Measurements from ENCODE around the gene KRT24. TPM values are rescaled to one million over a fixed set of nuclear protein-coding genes. Genes with fewer than 3 reads are reported as not detected.

Gene KRT24
- total and polyA plus RNA-seq, 11 donors, result not detected

GRCh38 chr17:40666331-40666730, 37.2 kb downstream of the KRT24 start:
- intact Hi-C loops (cut with DNase I), result no loop called here
- TF ChIP-seq POLR2A (IDR thresholded peaks at IDR 0.05), result no peak
- no peak for TF ChIP-seq CTCF (IDR thresholded peaks at IDR 0.05)
- ATAC-seq (no peak), DNase-seq (no peak)
- no peak overlapping the region for H3K27ac ChIP-seq
- H3K27me3 ChIP-seq, result peaks cover 0 to 41% (median 3%) of the 10 kb centered on the region in 9 donors
- no peaks in the 10 kb centered on the region for H3K9me3 ChIP-seq
- H3K36me3 ChIP-seq, result no peaks in the 10 kb centered on the region
- H3K4me3 ChIP-seq, result no peak overlapping the region
- peaks cover 0 to 7% (median 0%) of the 10 kb centered on the region in 12 donors for H3K4me1 ChIP-seq

- Histone ChIP-seq H3K27ac (no peak within 1 kb of the TSS), H3K4me3 (peak within 1 kb of the TSS in 10 of 12 donors; percentile 8 to 43 (median 22)), H3K36me3 (no peaks in the 10 kb centered on the region), H3K9me3 (no peaks in the 10 kb centered on the region), H3K4me1 (peaks cover 0 to 7% (median 0%) of the 10 kb centered on the region in 12 donors), H3K27me3 (peaks cover 0 to 41% (median 3%) of the 10 kb centered on the region in 9 donors)
- intact Hi-C loops (cut with DNase I), result no loop called here
- 8 to 10% (median 9%) methylated on average over 12 of the region's 12 CpGs for WGBS, 4 donors
- TF ChIP-seq POLR2A (IDR thresholded peaks at IDR 0.05), result no peak
- TF ChIP-seq CTCF (IDR thresholded peaks at IDR 0.05), result no peak
- DNase-seq, result no peak
- ATAC-seq, result no peak
These were observed 38.8 kb downstream of the KRT24 start, which contains the start of gene KRT222 for GRCh38 chr17:40664582-40665333. KRT222 (minus strand) TSS chr17:40665177; CDS start chr17:40665099, 78 bp downstream.

- 82 to 88% (median 83%) methylated on average over 3 of the region's 3 CpGs for WGBS, 4 donors
- Histone ChIP-seq H3K27ac (no peak overlapping the region), H3K36me3 (no peaks in the 10 kb centered on the region)
These were observed 40.3 kb downstream of the KRT24 start for GRCh38 chr17:40663252-40663651.

More at GRCh38 chr17:40663252-40663651, 40.3 kb downstream of the KRT24 start:
- no peak for DNase-seq
- no peak overlapping the region for H3K4me3 ChIP-seq
- H3K9me3 ChIP-seq, result no peaks in the 10 kb centered on the region
- TF ChIP-seq POLR2A (IDR thresholded peaks at IDR 0.05) (no peak), CTCF (IDR thresholded peaks at IDR 0.05) (no peak)
- intact Hi-C loops (cut with DNase I), result no loop called here
- no peak for ATAC-seq
- peaks cover 0 to 38% (median 3%) of the 10 kb centered on the region in 9 donors for H3K27me3 ChIP-seq
- peaks cover 0 to 7% (median 0%) of the 10 kb centered on the region in 12 donors for H3K4me1 ChIP-seq

Data from heart left ventricle (tissue), 16 donors.